ENCODE data around the gene MED25. TPM values are rescaled to one million over a fixed set of nuclear protein-coding genes. Genes with fewer than 3 reads are reported as not detected.
A peak's percentile ranks its signal among the peaks of the same experiment; 100 is the strongest.

Gene MED25
- total and polyA plus RNA-seq, 2 of the 8 experiments (the other 6 are each of a cell fraction or from before 2014, with no cell fraction given) = 21.6 to 71.4 TPM

- no peak overlapping the region for H3K27ac ChIP-seq (ENCODE audit: low read depth, low read length)
- no peak overlapping the region for H3K4ac ChIP-seq (replicated peaks; ENCODE audit: insufficient read length, low read depth, low read length)
- H2BK120ac ChIP-seq (replicated peaks; ENCODE audit: low read depth, low read length) = no peak overlapping the region
- ChIA-PET POLR2A (ENCODE audit: partially characterized antibody) (interaction anchor here (1.2 to 12.4 kb wide), 7 partner anchors 14 to 77 kb away, joined by 3 to 247 read pairs (median 9); partner anchors contain the start of genes AKT1S1, FUZ, NUP62 and PNKP), CTCF (ENCODE audit: partially characterized antibody) (interaction anchor here (0.7 to 3.0 kb wide), 2 partner anchors 11 to 52 kb away, joined by 3 to 13 read pairs; no protein-coding TSS in a partner anchor)
- peaks cover 3 to 9% (median 6%) of the 10 kb centered on the region in 4 experiments for H3K4me1 ChIP-seq (replicated peaks in 1 of 4; ENCODE audit: control insufficient read depth in 3 of 4, insufficient read depth in 4 of 4, low read length in 3 of 4)
- no peak overlapping the region for H3K14ac ChIP-seq (ENCODE audit: insufficient read length)
- no peaks in the 10 kb centered on the region; a peak in 1 of 7 replicates for H3K27me3 ChIP-seq (replicated peaks in 1 of 4; ENCODE audit: control insufficient read depth in 3 of 4, extremely low read depth in 1 of 4, insufficient read depth in 3 of 4, low read length in 3 of 4)
- H4K20me1 ChIP-seq (replicated peaks in 1 of 2; ENCODE audit: control insufficient read depth in 1 of 2, insufficient read depth in 2 of 2, low read length in 2 of 2) = peaks cover 37 to 45% of the 10 kb centered on the region in 2 experiments
- peaks cover 9 to 40% (median 21%) of the 10 kb centered on the region in 4 experiments; a peak in 6 of 8 replicates for H3K36me3 ChIP-seq (ENCODE audit: control insufficient read depth in 2 of 4, insufficient read depth in 4 of 4, low read length in 3 of 4)
- DNase-seq (ENCODE audit: low read depth in 1 of 2, low spot score in 2 of 2) (no peak), FAIRE-seq (no peak)
- H3K9me3 ChIP-seq (ENCODE audit: insufficient read depth in 2 of 2, low read depth in 1 of 2, low read length in 1 of 2) = no peaks in the 10 kb centered on the region
- no peak overlapping the region for H3K9ac ChIP-seq (replicated peaks in 1 of 4; ENCODE audit: extremely low read depth in 1 of 4, low read depth in 3 of 4, low read length in 3 of 4)
- H3K79me2 ChIP-seq (ENCODE audit: control insufficient read depth in 1 of 2, insufficient read depth in 2 of 2, low read length in 2 of 2) = peaks cover 17 to 28% of the 10 kb centered on the region in 2 experiments
- no peak overlapping the region for H4K5ac ChIP-seq (ENCODE audit: insufficient read length, low read depth, low read length)
- H3K4me2 ChIP-seq (ENCODE audit: insufficient read depth in 1 of 2, low read depth in 2 of 2, low read length in 2 of 2) = peak overlapping the region; percentile 84 to 98
- 0 out of 2 replicates have a peak, but pooled peaks have one; percentile 29 for TF ChIP-seq POLR2AphosphoS5 (IDR thresholded peaks at IDR 0.05; ENCODE audit: low read depth, low read length)
- no peak for TF ChIP-seq KDM4A (IDR thresholded peaks at IDR 0.05; ENCODE audit: low read depth, low read length, severe bottlenecking)
- TF ChIP-seq CEBPB (IDR thresholded peaks at IDR 0.05; ENCODE audit: low read depth, low read length) = no peak
- H3K18ac ChIP-seq (ENCODE audit: extremely low read depth, low read length) = no peak overlapping the region
- H4K91ac ChIP-seq (replicated peaks; ENCODE audit: insufficient read length, low read length) = no peak overlapping the region
- no peak overlapping the region for H2BK5ac ChIP-seq (ENCODE audit: low read depth, low read length)
- H4K8ac ChIP-seq (ENCODE audit: extremely low read depth, insufficient read depth, low read length) = no peak overlapping the region
- H2AFZ ChIP-seq (ENCODE audit: low read length) = no peak overlapping the region
- peaks cover 10% of the 10 kb centered on the region; the same call in 1 of the 2 replicates for H3K23me2 ChIP-seq (ENCODE audit: low read depth, low read length)
- peak overlapping the region; percentile 62 to 88 (median 80); a peak in 7 of 8 replicates for H3K4me3 ChIP-seq (ENCODE audit: extremely low read depth in 1 of 4, insufficient read depth in 2 of 4, low read depth in 3 of 4, low read length in 4 of 4)
- 87% methylated on average over 14 of the region's 14 CpGs; no CpG with 5 or more reads in 1 of the 2 experiments for WGBS, 2 experiments (ENCODE audit: extremely low coverage in 1 of 2, insufficient coverage in 1 of 2, insufficient read length in 1 of 2, insufficient replicate concordance in 2 of 2, low coverage in 1 of 2, low lambda C conversion rate in 2 of 2, missing lambda C conversion rate in 1 of 2)
- no peak overlapping the region for H2AK5ac ChIP-seq (ENCODE audit: low read depth, low read length)
- H3K79me1 ChIP-seq (ENCODE audit: low read depth, low read length) = peaks cover 18% of the 10 kb centered on the region
- H3K23ac ChIP-seq (ENCODE audit: insufficient read length) = no peak overlapping the region
- H3K56ac ChIP-seq (replicated peaks; ENCODE audit: insufficient read length, low read depth, low read length) = no peak overlapping the region
- no peak overlapping the region for H2BK20ac ChIP-seq (ENCODE audit: low read length)
- no peak overlapping the region for H2BK15ac ChIP-seq (ENCODE audit: low read length)
- H2BK12ac ChIP-seq (ENCODE audit: low read depth, low read length) = no peak overlapping the region
These were observed 34.6 kb downstream of the MED25 start for GRCh38 chr19:49852631-49853126.
